H9 (cell line): ENCODE data around the gene LMF1. TPM values are rescaled to one million over a fixed set of nuclear protein-coding genes. Genes with fewer than 3 reads are reported as not detected.

ENCODE experiments used
- DNase-seq: peaks from one replicate; pipeline ENCODE4 v3.0.0-alpha.2; 2017
- H2AFZ ChIP-seq: one replicate; pipeline ENCODE4 v1.6.1; 2013; ENCODE audit warnings: mild to moderate bottlenecking, low read length, control low read depth, moderate library complexity
- H2AK5ac ChIP-seq: 2 replicates; pipeline ENCODE4 v1.6.1; 2013; ENCODE audit warnings: low read length, control low read depth, mixed read lengths; ENCODE audit not compliant: insufficient read length
- H2BK120ac ChIP-seq: one replicate; pipeline ENCODE4 v1.6.1; 2013; ENCODE audit warnings: low read depth, mild to moderate bottlenecking, low read length, control low read depth, inconsistent platforms; ENCODE audit not compliant: poor library complexity, severe bottlenecking
- H2BK12ac ChIP-seq: 2 replicates; pipeline ENCODE4 v1.6.1; 2013; ENCODE audit warnings: low read length, control low read depth, mixed read lengths, low read depth; ENCODE audit not compliant: insufficient read length
- H2BK15ac ChIP-seq: 2 replicates; pipeline ENCODE4 v1.6.1; 2013; ENCODE audit warnings: low read depth, low read length, control low read depth
- H2BK20ac ChIP-seq: one replicate; pipeline ENCODE4 v1.6.1; 2013; ENCODE audit warnings: low read depth, mild to moderate bottlenecking, low read length, control low read depth, inconsistent platforms; ENCODE audit not compliant: poor library complexity, severe bottlenecking
- H2BK5ac ChIP-seq: 2 replicates; pipeline ENCODE4 v1.6.1; 2013; ENCODE audit warnings: low read length, control low read depth, mixed read lengths; ENCODE audit not compliant: insufficient read length
- H3K14ac ChIP-seq: 2 replicates; pipeline ENCODE4 v1.6.1; 2013; ENCODE audit warnings: low read length, control low read depth; ENCODE audit not compliant: insufficient read depth
- H3K18ac ChIP-seq: 2 replicates; pipeline ENCODE4 v1.6.1; 2013; ENCODE audit warnings: low read depth, mild to moderate bottlenecking, mixed read lengths, low read length, control low read depth; ENCODE audit not compliant: insufficient read length
- H3K23ac ChIP-seq: 2 replicates; pipeline ENCODE4 v1.6.1; 2013; ENCODE audit warnings: low read length, control low read depth, mixed read lengths, low read depth; ENCODE audit not compliant: insufficient read length
- H3K23me2 ChIP-seq: 2 replicates; pipeline ENCODE4 v1.6.1; 2013; ENCODE audit warnings: low read depth, mild to moderate bottlenecking, mixed read lengths, low read length, control low read depth; ENCODE audit not compliant: insufficient read length, poor library complexity, severe bottlenecking
- H3K27ac ChIP-seq: 2 replicates; pipeline ENCODE4 v1.5.1; 2013; ENCODE audit warnings: low read length, control low read depth, mixed read lengths, low read depth; ENCODE audit not compliant: insufficient read length
- H3K27me3 ChIP-seq: 2 replicates; pipeline ENCODE4 v1.6.1; 2013; ENCODE audit warnings: low read length, control low read depth, inconsistent platforms; ENCODE audit not compliant: insufficient read depth
- H3K4ac ChIP-seq: 2 replicates; pipeline ENCODE4 v1.6.1; 2013; ENCODE audit warnings: low read depth, mild to moderate bottlenecking, control low read depth, inconsistent platforms, low read length, moderate library complexity
- H3K4me1 ChIP-seq: 2 replicates; pipeline ENCODE4 v1.6.1; 2013; ENCODE audit warnings: low read length, control low read depth, inconsistent platforms; ENCODE audit not compliant: insufficient read depth
- H3K4me2 ChIP-seq: 2 replicates; pipeline ENCODE4 v1.6.1; 2013; ENCODE audit warnings: low read length, control low read depth, mixed read lengths; ENCODE audit not compliant: insufficient read length, insufficient read depth
- H3K56ac ChIP-seq: 2 replicates; pipeline ENCODE4 v1.6.1; 2013; ENCODE audit warnings: low read depth, mild to moderate bottlenecking, mixed read lengths, low read length, control low read depth; ENCODE audit not compliant: insufficient read length
- H3K79me1 ChIP-seq: 2 replicates; pipeline ENCODE4 v1.6.1; 2013; ENCODE audit warnings: low read depth, mild to moderate bottlenecking, moderate library complexity, low read length, control low read depth, inconsistent platforms; ENCODE audit not compliant: insufficient read depth, poor library complexity, severe bottlenecking
- H3K79me2 ChIP-seq: 2 replicates; pipeline ENCODE4 v1.6.1; 2013; ENCODE audit warnings: low read length, control low read depth, inconsistent platforms; ENCODE audit not compliant: insufficient read depth
- H3K9ac ChIP-seq: 2 replicates; pipeline ENCODE4 v1.6.1; 2013; ENCODE audit warnings: low read length, control low read depth, mixed read lengths; ENCODE audit not compliant: insufficient read length; ENCODE audit errors: extremely low read depth
- H3K9me3 ChIP-seq: one replicate; pipeline ENCODE4 v1.6.1; 2013; ENCODE audit warnings: low read depth, low read length, inconsistent platforms; ENCODE audit not compliant: control insufficient read depth
- H3T11ph ChIP-seq: one replicate; pipeline ENCODE4 v1.6.1; 2013; ENCODE audit warnings: mild to moderate bottlenecking, low read length, control low read depth, inconsistent platforms
- H4K20me1 ChIP-seq: one replicate; pipeline ENCODE4 v1.6.1; 2013; ENCODE audit not compliant: control insufficient read depth, insufficient read length, insufficient read depth
- H4K5ac ChIP-seq: 2 replicates; pipeline ENCODE4 v1.6.1; 2013; ENCODE audit warnings: low read depth, mild to moderate bottlenecking, mixed read lengths, low read length, control low read depth; ENCODE audit not compliant: insufficient read length
- H4K8ac ChIP-seq: replicated peaks from 2 replicates; pipeline ENCODE4 v1.6.1; 2013; ENCODE audit warnings: low read length, control low read depth, mixed read lengths, low read depth; ENCODE audit not compliant: insufficient read length
- H4K91ac ChIP-seq: 2 replicates; pipeline ENCODE4 v1.6.1; 2013; ENCODE audit warnings: low read depth, mild to moderate bottlenecking, moderate library complexity, mixed read lengths, low read length, control low read depth; ENCODE audit not compliant: insufficient read length
- H3K27ac Mint-ChIP-seq, 3 experiments: 2 replicates in 2 of 3; 3 replicates in 1 of 3; pipeline ENCODE4 v1.8.0; 2020 to 2021; ENCODE audit warnings: mixed read lengths in 3 of 3, mild to moderate bottlenecking in 1 of 3, moderate library complexity in 1 of 3
- H3K27me3 Mint-ChIP-seq: 2 replicates; pipeline ENCODE4 v1.8.0; 2021; ENCODE audit warnings: low read depth, mild to moderate bottlenecking, moderate library complexity, mixed read lengths
- H3K36me3 Mint-ChIP-seq, 3 experiments: 2 replicates in 2 of 3; 3 replicates in 1 of 3; pipeline ENCODE4 v1.8.0; 2020 to 2021; ENCODE audit warnings: low read depth in 3 of 3, mixed read lengths in 3 of 3; ENCODE audit not compliant: insufficient read depth in 1 of 3
- H3K4me1 Mint-ChIP-seq, 2 experiments: 2 replicates each; pipeline ENCODE4 v1.8.0; 2020; ENCODE audit warnings: mixed read lengths in 2 of 2
- H3K4me3 Mint-ChIP-seq, 2 experiments: 2 replicates in 1 of 2; 3 replicates in 1 of 2; pipeline ENCODE4 v1.8.0; 2020 to 2021; ENCODE audit warnings: mild to moderate bottlenecking in 2 of 2, mixed read lengths in 2 of 2, moderate library complexity in 1 of 2
- H3K9me3 Mint-ChIP-seq, 2 experiments: 2 replicates in 1 of 2; 3 replicates in 1 of 2; pipeline ENCODE4 v1.8.0; 2020; ENCODE audit warnings: mild to moderate bottlenecking in 2 of 2, mixed read lengths in 2 of 2, moderate library complexity in 1 of 2
- WGBS: extraction: QIAGEN DNeasy Blood & Tissue Kit; methylation state at CpG from one replicate; pipeline ENCODE4 v1.1.7; 2013; ENCODE audit warnings: missing lambda C conversion rate, low lambda C conversion rate, mixed read lengths; ENCODE audit not compliant: insufficient read length; ENCODE audit errors: extremely low coverage; 5-methylcytosine and 5-hydroxymethylcytosine counted together
- total RNA-seq: library from RNA; stranded (reverse); gene quantifications from 2 replicates; pipeline ENCODE4 v1.2.1, GENCODE V29; 2021
- TF ChIP-seq, protein P1 (sequence below): fragments of 200-600 bp; sonication (generic); conservative IDR thresholded peaks from 3 replicates; pipeline ENCODE4 v1.8.0; 2021; ENCODE audit warnings: antibody characterized with exemption, mild to moderate bottlenecking

Gene LMF1
- total RNA-seq, 1 experiment from 2014 or later, result 7.1 TPM

DNA sequence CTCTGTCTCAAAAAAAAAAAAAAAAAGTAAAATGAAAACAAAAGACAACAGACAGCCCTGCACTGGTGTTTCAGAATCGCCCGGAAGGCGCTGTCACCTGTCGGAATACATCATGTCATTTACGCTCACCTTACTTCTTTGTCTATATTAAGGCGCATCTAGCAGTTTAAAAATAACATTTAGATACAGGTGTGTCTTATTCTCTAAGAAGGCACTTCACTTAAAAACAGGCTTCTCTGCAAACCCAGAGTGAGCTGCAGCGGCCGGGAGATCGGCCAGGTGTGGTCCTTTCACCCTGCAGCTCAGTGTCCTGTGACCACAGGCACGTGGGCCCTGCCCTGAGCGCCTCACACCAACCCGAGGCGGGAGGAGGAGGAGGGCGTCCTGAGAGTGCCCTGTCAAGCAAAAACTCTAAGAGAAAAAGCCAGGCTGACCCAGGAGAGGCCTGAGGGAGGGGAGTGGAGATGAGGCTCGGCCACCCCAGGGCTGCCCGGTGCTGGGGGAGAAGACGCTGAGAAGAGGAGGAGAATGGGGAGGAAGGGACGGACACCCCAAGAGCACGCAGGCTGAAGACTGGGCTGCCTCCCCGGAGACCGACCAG, 3.3 kb upstream of the LMF1 start:
- no peak overlapping the region for H3K27ac Mint-ChIP-seq
- no CpG with 5 or more reads among the region's 21 CpGs for WGBS
- H3K27ac ChIP-seq, result no peak overlapping the region

More for the DNA sequence above, 3.3 kb upstream of the LMF1 start:
- Mint-ChIP-seq H3K9me3 (peaks cover 0 to 6% of the 10 kb centered on the region in 2 experiments; a peak in 2 of 5 replicates), H3K4me1 (peaks cover 3 to 14% of the 10 kb centered on the region in 2 experiments; a peak in 3 of 4 replicates), H3K36me3 (peaks cover 0 to 2% (median 0%) of the 10 kb centered on the region in 3 experiments; a peak in 1 of 7 replicates), H3K4me3 (no peak overlapping the region; a peak in 1 of 5 replicates), H3K27me3 (peaks cover 50% of the 10 kb centered on the region)
- Histone ChIP-seq H3K23me2 (peaks cover 12% of the 10 kb centered on the region), H3T11ph (no peak overlapping the region), H2BK12ac (no peak overlapping the region), H3K79me1 (no peaks in the 10 kb centered on the region), H2BK5ac (no peak overlapping the region), H3K27me3 (peaks cover 2% of the 10 kb centered on the region; the same call in 1 of the 2 replicates), H2BK20ac (no peak overlapping the region), H2AK5ac (no peak overlapping the region), H4K5ac (no peak overlapping the region), H3K79me2 (no peaks in the 10 kb centered on the region), H2AFZ (no peak overlapping the region), H2BK15ac (no peak overlapping the region), H4K8ac (no peak overlapping the region), H3K4me1 (no peaks in the 10 kb centered on the region), H3K4me2 (no peak overlapping the region), H3K4ac (no peak overlapping the region), H4K20me1 (no peaks in the 10 kb centered on the region), H2BK120ac (no peak overlapping the region), H3K14ac (no peak overlapping the region), H3K18ac (no peak overlapping the region), H3K23ac (no peak overlapping the region), H3K56ac (no peak overlapping the region), H4K91ac (no peak overlapping the region), H3K9me3 (no peaks in the 10 kb centered on the region), H3K9ac (no peak overlapping the region)
- TF ChIP-seq, protein P1, sequence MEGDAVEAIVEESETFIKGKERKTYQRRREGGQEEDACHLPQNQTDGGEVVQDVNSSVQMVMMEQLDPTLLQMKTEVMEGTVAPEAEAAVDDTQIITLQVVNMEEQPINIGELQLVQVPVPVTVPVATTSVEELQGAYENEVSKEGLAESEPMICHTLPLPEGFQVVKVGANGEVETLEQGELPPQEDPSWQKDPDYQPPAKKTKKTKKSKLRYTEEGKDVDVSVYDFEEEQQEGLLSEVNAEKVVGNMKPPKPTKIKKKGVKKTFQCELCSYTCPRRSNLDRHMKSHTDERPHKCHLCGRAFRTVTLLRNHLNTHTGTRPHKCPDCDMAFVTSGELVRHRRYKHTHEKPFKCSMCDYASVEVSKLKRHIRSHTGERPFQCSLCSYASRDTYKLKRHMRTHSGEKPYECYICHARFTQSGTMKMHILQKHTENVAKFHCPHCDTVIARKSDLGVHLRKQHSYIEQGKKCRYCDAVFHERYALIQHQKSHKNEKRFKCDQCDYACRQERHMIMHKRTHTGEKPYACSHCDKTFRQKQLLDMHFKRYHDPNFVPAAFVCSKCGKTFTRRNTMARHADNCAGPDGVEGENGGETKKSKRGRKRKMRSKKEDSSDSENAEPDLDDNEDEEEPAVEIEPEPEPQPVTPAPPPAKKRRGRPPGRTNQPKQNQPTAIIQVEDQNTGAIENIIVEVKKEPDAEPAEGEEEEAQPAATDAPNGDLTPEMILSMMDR, result no peak
- DNase-seq, result no peak
